C1 segment of cervical spinal cord (tissue), 14 donors: Measurements from ENCODE around the gene HOMER2.
"Not testable (repeated sequence)": the region's sequence is repeated elsewhere in the genome, so short reads cannot be mapped to it uniquely, and the experiment has no call there.

Experiments
- DNase-seq, 14 donors: peaks; one replicate each; lab custom pipeline; 2025; lab: John Stamatoyannopoulos, UW

The HOMER2 gene

GRCh38 chr15:82898961-82899360, 53.6 kb downstream of the HOMER2 start:
- DNase-seq, result no peak

GRCh38 chr15:82895983-82896382, 56.5 kb downstream of the HOMER2 start:
- no peak for DNase-seq

- peak in 1 of 14 donors; percentile 9 for DNase-seq
These were observed 57.5 kb downstream of the HOMER2 start for GRCh38 chr15:82894971-82895520.

- not testable (repeated sequence) for DNase-seq
These were observed 59.0 kb downstream of the HOMER2 start for GRCh38 chr15:82893473-82893872.

- DNase-seq, result no peak
These were observed 59.9 kb downstream of the HOMER2 start for GRCh38 chr15:82892573-82892972.

GRCh38 chr15:82890995-82891390, 61.5 kb downstream of the HOMER2 start:
- DNase-seq, result no peak

- no peak for DNase-seq
These were observed 62.1 kb downstream of the HOMER2 start for GRCh38 chr15:82890338-82890994.

GRCh38 chr15:82882273-82882928, 70.1 kb downstream of the HOMER2 start:
- DNase-seq, result no peak

GRCh38 chr15:82881747-82882146, 70.8 kb downstream of the HOMER2 start:
- no peak for DNase-seq

GRCh38 chr15:82880704-82881103, 71.8 kb downstream of the HOMER2 start:
- no peak for DNase-seq

GRCh38 chr15:82878325-82878724, 74.2 kb downstream of the HOMER2 start:
- DNase-seq, result no peak

- DNase-seq, result no peak
These were observed 74.7 kb downstream of the HOMER2 start for GRCh38 chr15:82877825-82878224.

- no peak for DNase-seq
These were observed 77.0 kb downstream of the HOMER2 start for GRCh38 chr15:82875411-82876003.

- no peak for DNase-seq
These were observed 77.6 kb downstream of the HOMER2 start for GRCh38 chr15:82874961-82875360.

GRCh38 chr15:82874267-82874666, 78.3 kb downstream of the HOMER2 start:
- DNase-seq, result no peak

GRCh38 chr15:82873000-82873680, 79.4 kb downstream of the HOMER2 start:
- DNase-seq, result no peak

- DNase-seq, result no peak
These were observed 80.6 kb downstream of the HOMER2 start for GRCh38 chr15:82871832-82872484.

GRCh38 chr15:82871358-82871757, 81.2 kb downstream of the HOMER2 start:
- no peak for DNase-seq

GRCh38 chr15:82870727-82871320, 81.7 kb downstream of the HOMER2 start:
- DNase-seq, result no peak

- not testable (repeated sequence) for DNase-seq
These were observed 86.5 kb downstream of the HOMER2 start for GRCh38 chr15:82865981-82866380.

GRCh38 chr15:82865581-82865980, 86.9 kb downstream of the HOMER2 start:
- DNase-seq, result not testable (repeated sequence)
